ENCODE measurements around the gene PKLR.

The PKLR gene

GRCh38 chr1:155282488-155283091, 18.6 kb downstream of the PKLR start:
- no peak for DNase-seq

- DNase-seq, result no peak
Measured at GRCh38 chr1:155279268-155279667, 22.0 kb downstream of the PKLR start.

DNA sequence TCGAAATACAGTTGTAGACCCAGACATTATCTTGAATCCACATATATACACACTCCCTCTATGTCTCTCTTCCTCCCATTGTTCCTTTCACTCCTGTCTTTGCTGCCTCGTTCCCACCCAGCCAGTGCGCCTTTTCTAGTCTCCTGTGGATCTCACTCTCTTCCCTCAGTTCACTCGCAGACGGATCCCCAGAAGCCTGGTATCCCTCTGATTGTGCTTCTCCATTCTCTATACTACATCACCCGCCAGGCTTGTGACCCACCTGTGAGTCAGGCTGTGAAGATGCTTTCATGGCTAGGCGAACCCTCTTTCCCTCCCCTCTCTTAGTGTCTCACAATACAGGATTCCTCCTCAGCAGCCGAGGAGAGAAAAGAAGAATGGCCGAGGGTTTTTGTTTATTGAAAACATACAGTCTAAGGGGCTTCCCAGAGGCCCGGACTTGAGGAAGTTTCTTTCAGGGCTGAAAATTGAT, 22.5 kb downstream of the PKLR start:
- DNase-seq, result no peak

- peak; percentile 83 for DNase-seq
Measured at GRCh38 chr1:155277902-155278688, 23.1 kb downstream of the PKLR start.

DNA sequence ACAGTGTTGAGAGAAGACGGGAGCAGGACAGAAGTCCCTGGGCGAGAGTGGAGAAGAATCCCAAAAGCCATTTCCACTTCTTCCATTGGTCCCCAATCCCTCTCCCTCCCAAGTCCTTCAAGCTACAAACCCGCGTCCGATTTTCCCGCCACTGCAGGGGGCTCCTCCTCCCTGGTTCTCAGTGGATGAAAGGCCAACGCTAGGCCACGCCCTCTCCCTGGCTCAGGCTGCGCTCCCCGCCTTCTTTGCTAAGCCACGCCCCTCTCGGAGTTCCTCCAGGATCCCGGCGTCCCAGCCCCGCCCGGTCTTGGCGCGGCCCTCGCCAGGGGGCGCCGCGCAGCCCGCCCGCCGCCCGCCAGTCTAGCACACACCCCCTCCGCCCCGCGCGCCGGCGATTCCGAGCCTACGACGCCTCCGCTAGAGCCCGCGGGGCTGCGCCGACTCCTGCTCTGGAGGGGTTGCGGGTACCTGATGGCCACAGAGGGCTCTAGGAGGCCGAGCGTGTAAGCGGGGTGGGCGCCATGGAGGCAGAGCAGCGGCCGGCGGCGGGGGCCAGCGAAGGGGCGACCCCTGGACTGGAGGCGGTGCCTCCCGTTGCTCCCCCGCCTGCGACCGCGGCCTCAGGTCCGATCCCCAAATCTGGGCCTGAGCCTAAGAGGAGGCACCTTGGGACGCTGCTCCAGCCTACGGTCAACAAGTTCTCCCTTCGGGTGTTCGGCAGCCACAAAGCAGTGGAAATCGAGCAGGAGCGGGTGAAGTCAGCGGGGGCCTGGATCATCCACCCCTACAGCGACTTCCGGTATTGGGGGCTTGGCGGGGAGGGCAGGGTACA, 24.0 kb downstream of the PKLR start, which contains the start of gene HCN3:
TSS of gene HCN3 (plus strand) at position 394 of the 832 bp plus-strand sequence. CDS start at position 522, 128 bp downstream.
- peak; percentile 99 for DNase-seq

GRCh38 chr1:155273343-155274245, 27.6 kb downstream of the PKLR start, which contains the start of gene CLK2:
Gene CLK2, minus strand, starts transcription at chr1:155273504. Its CDS starts 2,527 bp downstream, at chr1:155270977.
- peak; percentile 98 for DNase-seq

GRCh38 chr1:155272466-155273342, 28.5 kb downstream of the PKLR start:
- no peak for DNase-seq

GRCh38 chr1:155269381-155269780, 31.9 kb downstream of the PKLR start:
- no peak for DNase-seq

GRCh38 chr1:155268630-155269029, 32.6 kb downstream of the PKLR start:
- DNase-seq, result no peak

DNA sequence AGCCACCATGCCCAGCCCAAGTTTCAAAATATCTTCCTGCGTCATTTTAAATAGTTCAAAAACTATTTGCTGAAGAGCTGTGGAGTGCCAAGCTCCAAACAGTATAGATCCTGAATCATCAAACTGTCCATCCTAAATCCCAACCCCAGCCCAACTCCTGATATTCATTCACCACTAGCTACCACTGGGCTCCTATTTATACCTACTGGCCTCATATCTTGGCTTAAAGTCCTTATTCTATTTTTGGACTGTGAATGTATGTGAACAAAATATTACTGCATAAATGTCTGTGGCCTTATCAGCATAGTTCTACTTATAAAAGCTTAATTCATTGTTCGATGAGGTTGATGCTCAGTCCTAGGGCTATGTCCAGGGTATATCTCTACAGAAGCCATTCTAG, 33.9 kb downstream of the PKLR start:
- no peak for DNase-seq

DNA sequence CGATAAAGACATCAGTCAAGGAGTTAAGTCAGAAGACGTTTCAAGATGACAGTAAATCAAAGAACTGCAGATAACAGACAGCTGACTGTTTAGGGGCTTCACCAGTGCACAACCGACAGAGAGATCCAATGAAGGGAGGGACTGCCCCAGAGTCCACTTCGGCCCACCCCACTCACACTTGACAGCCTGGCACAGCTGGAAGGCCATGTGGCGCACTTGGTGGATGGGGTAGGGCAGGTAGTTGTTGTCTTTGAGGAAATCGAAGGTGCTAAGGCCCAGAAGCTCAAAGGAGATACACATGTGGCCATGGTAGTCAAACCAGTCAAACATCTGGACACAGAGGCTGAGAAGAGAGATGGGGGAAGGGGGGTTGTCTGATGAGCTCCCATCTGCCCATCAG, 34.7 kb downstream of the PKLR start:
- DNase-seq, result no peak

DNA sequence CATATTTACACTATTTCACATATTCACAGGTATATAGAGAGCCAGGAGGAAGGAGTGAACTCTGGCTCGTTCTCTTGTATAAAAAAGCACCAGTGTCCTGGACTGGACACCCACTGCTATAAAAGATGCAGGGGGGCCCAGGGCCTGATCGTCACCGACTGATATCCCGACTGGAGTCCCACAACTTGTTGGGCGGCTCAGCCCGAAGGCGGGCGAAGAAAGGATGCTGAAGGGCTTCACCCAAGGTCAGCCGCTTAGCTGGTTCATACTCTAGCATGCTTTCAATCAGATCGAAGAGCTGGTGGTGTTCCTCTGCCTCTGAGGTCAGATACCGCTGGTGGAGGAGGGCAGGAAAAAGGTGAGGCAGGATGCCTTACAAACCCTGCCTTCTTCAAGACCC, 38.2 kb downstream of the PKLR start:
- no peak for DNase-seq

GRCh38 chr1:155261852-155262673, 39.2 kb downstream of the PKLR start, which contains the start of gene SCAMP3:
Gene SCAMP3, minus strand, starts transcription at chr1:155262360. Its CDS starts 209 bp downstream, at chr1:155262151.
- DNase-seq, result peak; percentile 98

DNA sequence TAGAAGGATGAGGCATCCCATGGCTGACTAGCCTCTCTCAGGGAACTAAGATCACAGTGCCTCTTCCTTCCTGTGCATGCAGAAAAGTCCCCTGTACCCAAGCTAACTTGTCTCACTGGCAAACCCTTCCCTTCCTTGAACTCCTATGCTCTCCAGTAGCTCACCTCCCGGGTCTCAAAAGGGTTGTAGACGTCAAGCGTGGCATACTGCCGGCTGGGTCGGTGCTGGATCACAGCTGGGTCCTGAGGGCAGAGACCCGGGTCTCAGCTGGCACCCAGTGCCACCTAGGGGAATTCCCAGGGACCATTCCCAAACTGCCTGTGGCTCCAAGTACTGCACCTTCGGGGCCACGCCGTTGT, 39.8 kb downstream of the PKLR start:
- DNase-seq, result no peak

DNA sequence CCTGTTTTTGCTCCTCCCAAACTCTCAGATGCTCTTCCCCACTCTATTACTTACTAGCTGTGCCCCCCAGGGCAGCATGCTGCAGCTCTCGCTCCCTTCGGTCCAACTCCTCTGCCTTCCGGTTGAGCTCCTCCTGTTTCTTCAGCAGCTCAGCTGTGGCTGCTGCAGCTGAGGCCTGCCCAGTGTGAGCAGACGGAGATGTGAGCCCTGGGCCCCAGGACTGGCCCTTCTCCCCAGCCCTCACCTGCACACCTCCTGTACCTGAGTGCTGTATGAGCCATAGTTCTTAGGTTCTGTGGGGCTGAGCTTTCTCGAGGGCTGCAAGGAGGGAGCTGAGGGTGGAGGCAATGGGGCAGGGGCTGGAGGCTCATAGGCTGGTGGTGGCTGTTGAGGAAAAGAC, 41.0 kb downstream of the PKLR start:
- no peak for DNase-seq

DNA sequence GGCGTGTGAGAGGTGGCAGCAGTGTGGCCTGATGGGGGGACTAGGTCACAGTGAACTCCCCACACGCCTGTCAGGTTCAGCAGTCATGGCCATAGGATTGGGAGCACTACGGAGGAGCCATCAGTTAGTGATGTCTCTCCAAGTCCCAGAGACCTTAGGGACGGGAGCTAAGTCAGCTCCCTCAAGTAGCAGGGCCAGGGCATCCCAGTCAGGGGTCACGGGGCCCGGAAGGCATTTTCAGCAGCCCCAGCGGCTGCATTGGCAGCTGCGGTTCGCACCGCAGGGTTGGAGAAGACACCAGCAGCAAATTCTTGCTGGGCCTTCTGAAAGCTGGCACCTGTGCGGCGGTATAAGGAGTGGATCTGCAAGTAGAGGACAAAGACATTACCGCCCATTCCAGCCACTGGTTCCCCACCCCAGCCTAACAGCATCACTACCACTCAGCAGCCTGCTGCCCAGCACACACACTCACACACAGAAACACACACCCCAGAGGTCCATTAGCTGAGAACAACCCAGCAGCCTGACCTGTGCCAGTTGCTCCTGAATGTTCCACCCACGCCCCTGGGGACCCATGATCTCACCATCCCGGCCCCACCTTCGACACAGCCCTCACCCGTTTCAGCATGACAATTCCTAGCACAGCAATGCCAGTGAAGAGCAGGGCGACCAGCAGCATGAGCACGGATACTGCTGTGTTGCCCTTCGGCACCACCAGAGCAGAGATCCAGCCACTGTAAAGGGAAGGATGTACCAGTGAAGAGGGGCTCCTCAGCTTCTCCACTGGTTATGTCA, 45.0 kb downstream of the PKLR start:
- DNase-seq, result no peak

DNA sequence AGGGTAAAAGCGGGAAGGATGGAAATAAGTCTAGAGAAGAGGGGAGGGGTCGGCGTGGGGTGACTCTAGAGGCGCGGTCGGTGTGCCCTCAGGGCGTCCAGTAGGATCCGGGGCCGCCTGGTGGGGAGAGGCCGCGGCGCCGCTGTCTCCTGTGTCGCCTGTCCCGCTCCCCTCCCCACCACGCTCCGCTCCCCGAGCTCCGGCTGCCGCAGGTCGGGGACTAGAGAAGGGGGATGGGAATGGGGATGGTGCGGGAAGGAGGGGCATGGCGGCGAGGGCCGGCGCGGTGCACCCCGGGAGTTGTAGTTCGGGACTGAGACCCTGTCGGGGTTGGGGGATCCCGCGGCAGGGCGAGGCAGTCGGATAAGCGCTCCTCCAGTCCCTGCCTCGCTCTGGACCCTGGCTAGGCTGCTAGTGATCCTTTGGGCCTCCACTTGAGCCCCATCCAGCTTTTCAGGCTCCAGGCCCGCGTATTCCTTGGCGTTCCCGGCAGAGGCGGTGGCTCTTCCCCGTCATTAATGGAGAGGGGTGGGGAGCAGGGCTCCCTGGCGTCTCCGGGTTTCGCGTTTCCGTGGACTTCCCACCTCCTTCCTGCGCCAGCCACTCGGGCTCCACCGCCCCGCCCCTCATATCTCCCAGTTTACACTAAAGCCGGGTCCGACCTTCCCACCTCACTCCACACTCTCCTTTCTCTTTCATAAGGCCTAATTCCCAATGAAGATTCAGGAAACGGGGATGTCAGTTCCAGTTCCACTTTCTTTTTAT, 45.8 kb downstream of the PKLR start, which contains the start of gene ENTREP3:
TSS of gene ENTREP3 (minus strand) at position 241 of the 765 bp plus-strand sequence. CDS start 606 bp downstream, outside the sequence.
- peak; percentile 97 for DNase-seq

DNA sequence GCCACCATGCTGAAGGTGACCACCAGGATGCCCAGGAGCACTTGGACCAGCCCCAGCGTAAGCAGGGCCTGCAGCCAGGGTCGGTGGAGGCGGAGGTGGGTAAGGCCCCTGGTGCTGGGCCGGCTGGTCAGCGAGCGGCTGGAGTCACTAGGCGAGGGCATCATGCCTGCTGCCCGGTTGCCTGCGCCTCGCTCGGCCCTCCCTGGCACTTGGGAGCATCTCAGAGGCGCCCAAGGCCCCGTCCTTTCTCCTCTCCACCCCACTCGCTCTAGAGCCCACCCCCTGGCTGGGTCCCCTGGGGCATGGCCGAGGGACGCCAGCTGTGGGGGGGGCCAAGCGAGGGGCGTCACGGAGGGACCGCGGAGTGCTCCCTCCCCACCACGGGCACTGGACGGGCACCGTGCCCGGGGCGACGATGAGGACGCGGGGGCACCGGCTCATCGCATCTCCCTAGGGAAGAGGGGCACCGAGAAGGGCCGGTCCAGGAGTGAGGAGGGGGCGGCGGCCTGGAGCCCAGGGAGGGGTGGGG, 46.5 kb downstream of the PKLR start:
- DNase-seq, result peak; percentile 55

All from eye (tissue), 1 donor.